Measurements from ENCODE around the gene APOA1.

Gene APOA1

GRCh38 chr11:116867619-116868018 is 30.2 kb upstream of the APOA1 start:
- DNase-seq (ENCODE audit: low spot score) = no peak
- TF ChIP-seq CTCF (IDR thresholded peaks at IDR 0.05; ENCODE audit: extremely low read depth, missing control alignments) = no peak

DNA sequence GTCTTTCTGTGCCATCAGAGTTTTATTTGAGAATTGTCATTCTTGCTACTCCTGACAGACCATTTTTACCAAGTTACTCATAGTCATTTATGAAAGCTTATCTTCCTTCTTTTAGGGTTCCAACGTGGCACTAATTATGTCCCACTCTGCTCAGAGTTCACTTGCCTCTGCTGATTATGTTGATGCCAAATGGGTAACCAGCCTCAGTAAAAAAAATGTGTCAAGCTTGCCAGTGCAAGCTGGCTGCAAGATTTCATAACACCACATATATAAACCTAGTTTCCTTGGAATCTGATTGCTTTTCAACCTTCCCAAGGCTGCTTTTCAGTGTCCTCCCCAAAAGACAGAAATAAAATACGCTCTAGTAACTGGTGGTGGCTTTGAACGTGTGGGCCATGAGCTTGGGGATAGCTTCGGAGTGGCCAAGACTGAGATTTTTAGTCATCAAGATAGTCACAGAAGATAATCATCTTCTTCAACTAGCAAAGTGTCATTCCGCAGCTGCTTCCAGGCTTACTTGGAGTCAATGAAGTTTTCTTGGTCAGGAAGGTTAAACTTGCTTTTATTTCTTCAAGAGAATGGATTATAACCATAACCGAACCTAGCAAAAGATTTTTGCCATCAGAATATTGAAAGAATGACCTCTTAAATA is 29.5 kb upstream of the APOA1 start:
- TF ChIP-seq CTCF (IDR thresholded peaks at IDR 0.05; ENCODE audit: extremely low read depth, missing control alignments) = no peak
- DNase-seq (ENCODE audit: low spot score) = no peak

DNA sequence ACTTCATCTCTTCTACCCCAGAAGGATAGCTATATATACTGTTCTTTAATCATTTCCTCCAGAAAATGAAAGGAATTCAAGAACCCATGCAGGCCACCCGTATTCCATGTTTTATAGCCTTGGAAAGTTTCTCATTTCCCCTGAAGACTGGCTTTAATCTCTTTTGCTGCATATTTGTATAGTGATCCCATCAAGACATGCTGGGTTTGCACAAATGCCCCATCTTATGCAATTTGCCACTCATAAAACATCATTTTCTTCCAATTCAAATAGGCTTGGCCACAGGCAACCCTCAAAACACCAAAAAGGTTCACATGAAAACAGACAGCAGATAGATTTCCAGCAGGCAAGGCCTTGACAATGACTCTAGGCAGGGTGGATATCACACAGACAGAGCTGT is 28.3 kb upstream of the APOA1 start:
- no peak for TF ChIP-seq CTCF (IDR thresholded peaks at IDR 0.05; ENCODE audit: extremely low read depth, missing control alignments)
- DNase-seq (ENCODE audit: low spot score) = no peak

DNA sequence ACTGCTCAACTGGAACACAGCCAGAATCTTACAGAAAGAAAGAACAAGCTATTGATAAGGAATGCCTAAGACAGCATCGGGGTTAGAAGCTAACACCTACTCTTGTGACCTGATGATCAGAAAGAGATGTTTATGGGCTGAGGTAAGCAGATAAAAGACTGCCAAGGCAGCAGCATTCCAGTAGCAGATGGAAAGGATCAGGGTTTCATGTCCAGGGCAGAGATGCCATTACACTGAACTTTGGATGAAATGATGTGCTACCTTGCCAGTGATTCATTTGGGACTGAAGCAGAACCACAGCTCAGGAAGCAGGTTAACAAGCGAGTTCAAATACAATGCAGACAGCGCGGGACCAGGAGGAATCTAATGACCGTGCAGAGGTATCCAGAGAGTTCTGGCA is 27.1 kb upstream of the APOA1 start:
- no peak for DNase-seq (ENCODE audit: low spot score)
- TF ChIP-seq CTCF (IDR thresholded peaks at IDR 0.05; ENCODE audit: extremely low read depth, missing control alignments) = no peak

DNA sequence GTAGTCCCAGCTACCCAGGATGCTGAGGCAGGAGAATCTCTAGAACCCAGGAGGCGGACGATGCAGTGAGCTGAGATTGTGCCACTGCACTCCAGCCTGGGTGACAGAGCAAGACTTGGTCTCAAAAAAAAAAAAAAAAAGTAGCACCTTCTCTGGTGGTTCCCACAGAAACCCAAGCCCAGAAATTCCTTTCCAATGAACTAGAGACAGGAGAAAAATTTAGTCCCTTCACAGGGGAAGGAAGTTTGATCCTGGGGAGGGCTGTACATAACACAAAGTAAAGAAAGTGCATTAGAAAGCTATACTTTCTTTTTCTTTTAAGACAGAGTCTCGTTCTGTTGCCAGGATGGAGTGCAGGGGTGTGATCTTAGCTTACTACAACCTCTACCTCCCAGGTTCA is 25.5 kb upstream of the APOA1 start:
- no peak for DNase-seq (ENCODE audit: low spot score)

GRCh38 chr11:116862185-116862584 is 24.8 kb upstream of the APOA1 start:
- no peak for TF ChIP-seq CTCF (IDR thresholded peaks at IDR 0.05; ENCODE audit: extremely low read depth, missing control alignments)
- no peak for DNase-seq (ENCODE audit: low spot score)

More for the DNA sequence above, 25.5 kb upstream of the APOA1 start:
- no peak for TF ChIP-seq CTCF (IDR thresholded peaks at IDR 0.05; ENCODE audit: extremely low read depth, missing control alignments)

DNA sequence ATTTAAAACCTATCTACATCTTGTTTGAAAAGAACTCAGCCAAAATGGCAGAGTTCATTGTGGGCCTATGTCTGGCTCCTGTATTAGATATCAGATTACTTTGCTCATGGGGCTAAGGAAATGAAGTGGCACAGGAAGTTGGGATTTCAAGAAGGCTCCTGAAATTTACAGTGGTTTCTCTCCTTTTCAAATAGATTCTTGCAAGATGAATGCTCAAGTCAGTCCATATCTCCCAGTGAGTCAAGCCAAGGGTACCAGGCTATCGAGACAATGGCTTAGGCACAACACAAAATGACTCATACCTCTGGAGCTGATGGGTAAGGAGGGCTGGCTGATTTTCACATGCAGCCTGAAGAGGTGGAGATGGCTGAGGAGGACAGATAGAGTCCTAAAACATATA is 24.1 kb upstream of the APOA1 start:
- DNase-seq (ENCODE audit: low spot score) = no peak
- TF ChIP-seq CTCF (IDR thresholded peaks at IDR 0.05; ENCODE audit: extremely low read depth, missing control alignments) = no peak
